H9 (cell line): Measurements from ENCODE around the gene NDOR1. TPM values are rescaled to one million over a fixed set of nuclear protein-coding genes. Genes with fewer than 3 reads are reported as not detected.

Source experiments
- DNase-seq: peaks from one replicate; pipeline ENCODE4 v3.0.0-alpha.2; 2017
- H2AFZ ChIP-seq: one replicate; pipeline ENCODE4 v1.6.1; 2013; ENCODE audit warnings: mild to moderate bottlenecking, low read length, control low read depth, moderate library complexity
- H2AK5ac ChIP-seq: 2 replicates; pipeline ENCODE4 v1.6.1; 2013; ENCODE audit warnings: low read length, control low read depth, mixed read lengths; ENCODE audit not compliant: insufficient read length
- H2BK120ac ChIP-seq: one replicate; pipeline ENCODE4 v1.6.1; 2013; ENCODE audit warnings: low read depth, mild to moderate bottlenecking, low read length, control low read depth, inconsistent platforms; ENCODE audit not compliant: poor library complexity, severe bottlenecking
- H2BK12ac ChIP-seq: 2 replicates; pipeline ENCODE4 v1.6.1; 2013; ENCODE audit warnings: low read length, control low read depth, mixed read lengths, low read depth; ENCODE audit not compliant: insufficient read length
- H2BK15ac ChIP-seq: 2 replicates; pipeline ENCODE4 v1.6.1; 2013; ENCODE audit warnings: low read depth, low read length, control low read depth
- H2BK20ac ChIP-seq: one replicate; pipeline ENCODE4 v1.6.1; 2013; ENCODE audit warnings: low read depth, mild to moderate bottlenecking, low read length, control low read depth, inconsistent platforms; ENCODE audit not compliant: poor library complexity, severe bottlenecking
- H2BK5ac ChIP-seq: 2 replicates; pipeline ENCODE4 v1.6.1; 2013; ENCODE audit warnings: low read length, control low read depth, mixed read lengths; ENCODE audit not compliant: insufficient read length
- H3K14ac ChIP-seq: 2 replicates; pipeline ENCODE4 v1.6.1; 2013; ENCODE audit warnings: low read length, control low read depth; ENCODE audit not compliant: insufficient read depth
- H3K18ac ChIP-seq: 2 replicates; pipeline ENCODE4 v1.6.1; 2013; ENCODE audit warnings: low read depth, mild to moderate bottlenecking, mixed read lengths, low read length, control low read depth; ENCODE audit not compliant: insufficient read length
- H3K23ac ChIP-seq: 2 replicates; pipeline ENCODE4 v1.6.1; 2013; ENCODE audit warnings: low read length, control low read depth, mixed read lengths, low read depth; ENCODE audit not compliant: insufficient read length
- H3K23me2 ChIP-seq: 2 replicates; pipeline ENCODE4 v1.6.1; 2013; ENCODE audit warnings: low read depth, mild to moderate bottlenecking, mixed read lengths, low read length, control low read depth; ENCODE audit not compliant: insufficient read length, poor library complexity, severe bottlenecking
- H3K27ac ChIP-seq: 2 replicates; pipeline ENCODE4 v1.5.1; 2013; ENCODE audit warnings: low read length, control low read depth, mixed read lengths, low read depth; ENCODE audit not compliant: insufficient read length
- H3K27me3 ChIP-seq: 2 replicates; pipeline ENCODE4 v1.6.1; 2013; ENCODE audit warnings: low read length, control low read depth, inconsistent platforms; ENCODE audit not compliant: insufficient read depth
- H3K4ac ChIP-seq: 2 replicates; pipeline ENCODE4 v1.6.1; 2013; ENCODE audit warnings: low read depth, mild to moderate bottlenecking, control low read depth, inconsistent platforms, low read length, moderate library complexity
- H3K4me1 ChIP-seq: 2 replicates; pipeline ENCODE4 v1.6.1; 2013; ENCODE audit warnings: low read length, control low read depth, inconsistent platforms; ENCODE audit not compliant: insufficient read depth
- H3K4me2 ChIP-seq: 2 replicates; pipeline ENCODE4 v1.6.1; 2013; ENCODE audit warnings: low read length, control low read depth, mixed read lengths; ENCODE audit not compliant: insufficient read length, insufficient read depth
- H3K56ac ChIP-seq: 2 replicates; pipeline ENCODE4 v1.6.1; 2013; ENCODE audit warnings: low read depth, mild to moderate bottlenecking, mixed read lengths, low read length, control low read depth; ENCODE audit not compliant: insufficient read length
- H3K79me1 ChIP-seq: 2 replicates; pipeline ENCODE4 v1.6.1; 2013; ENCODE audit warnings: low read depth, mild to moderate bottlenecking, moderate library complexity, low read length, control low read depth, inconsistent platforms; ENCODE audit not compliant: insufficient read depth, poor library complexity, severe bottlenecking
- H3K79me2 ChIP-seq: 2 replicates; pipeline ENCODE4 v1.6.1; 2013; ENCODE audit warnings: low read length, control low read depth, inconsistent platforms; ENCODE audit not compliant: insufficient read depth
- H3K9ac ChIP-seq: 2 replicates; pipeline ENCODE4 v1.6.1; 2013; ENCODE audit warnings: low read length, control low read depth, mixed read lengths; ENCODE audit not compliant: insufficient read length; ENCODE audit errors: extremely low read depth
- H3K9me3 ChIP-seq: one replicate; pipeline ENCODE4 v1.6.1; 2013; ENCODE audit warnings: low read depth, low read length, inconsistent platforms; ENCODE audit not compliant: control insufficient read depth
- H3T11ph ChIP-seq: one replicate; pipeline ENCODE4 v1.6.1; 2013; ENCODE audit warnings: mild to moderate bottlenecking, low read length, control low read depth, inconsistent platforms
- H4K20me1 ChIP-seq: one replicate; pipeline ENCODE4 v1.6.1; 2013; ENCODE audit not compliant: control insufficient read depth, insufficient read length, insufficient read depth
- H4K5ac ChIP-seq: 2 replicates; pipeline ENCODE4 v1.6.1; 2013; ENCODE audit warnings: low read depth, mild to moderate bottlenecking, mixed read lengths, low read length, control low read depth; ENCODE audit not compliant: insufficient read length
- H4K8ac ChIP-seq: replicated peaks from 2 replicates; pipeline ENCODE4 v1.6.1; 2013; ENCODE audit warnings: low read length, control low read depth, mixed read lengths, low read depth; ENCODE audit not compliant: insufficient read length
- H4K91ac ChIP-seq: 2 replicates; pipeline ENCODE4 v1.6.1; 2013; ENCODE audit warnings: low read depth, mild to moderate bottlenecking, moderate library complexity, mixed read lengths, low read length, control low read depth; ENCODE audit not compliant: insufficient read length
- H3K27ac Mint-ChIP-seq, 3 experiments: 2 replicates in 2 of 3; 3 replicates in 1 of 3; pipeline ENCODE4 v1.8.0; 2020 to 2021; ENCODE audit warnings: mixed read lengths in 3 of 3, mild to moderate bottlenecking in 1 of 3, moderate library complexity in 1 of 3
- H3K27me3 Mint-ChIP-seq: 2 replicates; pipeline ENCODE4 v1.8.0; 2021; ENCODE audit warnings: low read depth, mild to moderate bottlenecking, moderate library complexity, mixed read lengths
- H3K36me3 Mint-ChIP-seq, 3 experiments: 2 replicates in 2 of 3; 3 replicates in 1 of 3; pipeline ENCODE4 v1.8.0; 2020 to 2021; ENCODE audit warnings: low read depth in 3 of 3, mixed read lengths in 3 of 3; ENCODE audit not compliant: insufficient read depth in 1 of 3
- H3K4me1 Mint-ChIP-seq, 2 experiments: 2 replicates each; pipeline ENCODE4 v1.8.0; 2020; ENCODE audit warnings: mixed read lengths in 2 of 2
- H3K4me3 Mint-ChIP-seq, 2 experiments: 2 replicates in 1 of 2; 3 replicates in 1 of 2; pipeline ENCODE4 v1.8.0; 2020 to 2021; ENCODE audit warnings: mild to moderate bottlenecking in 2 of 2, mixed read lengths in 2 of 2, moderate library complexity in 1 of 2
- H3K9me3 Mint-ChIP-seq, 2 experiments: 2 replicates in 1 of 2; 3 replicates in 1 of 2; pipeline ENCODE4 v1.8.0; 2020; ENCODE audit warnings: mild to moderate bottlenecking in 2 of 2, mixed read lengths in 2 of 2, moderate library complexity in 1 of 2
- CTCF ChIP-seq: fragments of 200-600 bp; sonication (generic); conservative IDR thresholded peaks from 3 replicates; pipeline ENCODE4 v1.8.0; 2021; ENCODE audit warnings: antibody characterized with exemption, mild to moderate bottlenecking
- WGBS: extraction: QIAGEN DNeasy Blood & Tissue Kit; methylation state at CpG from one replicate; pipeline ENCODE4 v1.1.7; 2013; ENCODE audit warnings: missing lambda C conversion rate, low lambda C conversion rate, mixed read lengths; ENCODE audit not compliant: insufficient read length; ENCODE audit errors: extremely low coverage; 5-methylcytosine and 5-hydroxymethylcytosine counted together
- total RNA-seq: library from RNA; stranded (reverse); gene quantifications from 2 replicates; pipeline ENCODE4 v1.2.1, GENCODE V29; 2021

The NDOR1 gene
- total RNA-seq, 1 experiment from 2014 or later, result 44.1 TPM

DNA sequence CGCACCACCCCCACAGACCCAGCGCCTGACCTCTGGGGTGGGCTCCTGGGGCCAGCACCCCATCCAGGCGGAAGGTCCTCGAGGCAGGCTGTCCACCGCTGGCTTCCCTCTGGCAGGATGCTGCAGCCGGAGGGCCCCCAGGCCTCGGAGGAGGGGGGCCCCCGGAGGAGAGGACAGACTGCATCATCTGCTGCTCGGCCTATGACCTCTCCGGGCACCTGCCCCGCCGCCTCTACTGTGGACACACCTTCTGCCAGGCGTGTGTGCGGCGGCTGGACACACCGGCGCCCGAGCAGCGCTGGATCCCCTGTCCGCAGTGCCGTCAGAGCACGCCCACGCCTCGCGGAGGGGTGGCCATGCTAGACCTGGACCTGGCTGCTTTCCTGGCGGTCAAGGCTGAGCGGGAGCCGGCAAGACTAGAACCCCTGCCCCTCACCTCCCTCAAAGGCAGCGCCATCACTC is 23.0 kb downstream of the NDOR1 start:
- H2AK5ac ChIP-seq, result no peak overlapping the region
- no peaks in the 10 kb centered on the region for H3K79me1 ChIP-seq
- no peaks in the 10 kb centered on the region for H3K27me3 ChIP-seq
- H2BK12ac ChIP-seq, result no peak overlapping the region
- H3K27me3 Mint-ChIP-seq, result no peaks in the 10 kb centered on the region; the same call in 1 of the 2 replicates
- no peak overlapping the region for H4K5ac ChIP-seq
- no peak overlapping the region for H3K27ac Mint-ChIP-seq
- WGBS, result no CpG with 5 or more reads among the region's 29 CpGs
- no peaks in the 10 kb centered on the region for H3K4me1 ChIP-seq
- no peak overlapping the region for H3K14ac ChIP-seq
- H3K9me3 ChIP-seq, result no peaks in the 10 kb centered on the region
- H4K8ac ChIP-seq, result no peak overlapping the region
- no peak for TF ChIP-seq CTCF
- no peak overlapping the region for H3K27ac ChIP-seq
- H2BK5ac ChIP-seq, result no peak overlapping the region
- H2BK120ac ChIP-seq, result no peak overlapping the region
- H3K18ac ChIP-seq, result no peak overlapping the region
- no peak overlapping the region for H3K4me2 ChIP-seq
- H3K23ac ChIP-seq, result no peak overlapping the region
- no peak overlapping the region for H4K91ac ChIP-seq
- H3K23me2 ChIP-seq, result peaks cover 9% of the 10 kb centered on the region
- no peak overlapping the region for H3K4ac ChIP-seq
- H3K4me1 Mint-ChIP-seq, result peaks cover 2 to 3% of the 10 kb centered on the region in 2 experiments
- H2AFZ ChIP-seq, result no peak overlapping the region
- no peak overlapping the region for H2BK15ac ChIP-seq
- no peak overlapping the region for H2BK20ac ChIP-seq
- no peaks in the 10 kb centered on the region for H3K9me3 Mint-ChIP-seq
- H3K9ac ChIP-seq, result no peak overlapping the region
- no peak overlapping the region for H3K4me3 Mint-ChIP-seq
- no peak for DNase-seq
- no peak overlapping the region for H3K56ac ChIP-seq
- no peaks in the 10 kb centered on the region for H3K36me3 Mint-ChIP-seq
- H3K79me2 ChIP-seq, result no peaks in the 10 kb centered on the region
- no peak overlapping the region for H3T11ph ChIP-seq
- H4K20me1 ChIP-seq, result no peaks in the 10 kb centered on the region
